H1 (cell line): ENCODE data around the gene KLK4. TPM values are rescaled to one million over a fixed set of nuclear protein-coding genes. Genes with fewer than 3 reads are reported as not detected.

ENCODE experiments used
- BACH1 ChIP-seq: IDR thresholded peaks from 2 replicates; pipeline ENCODE4 v1.6.1; 2012; ENCODE audit warnings: low read length, improper control_type of control experiment
- CHD1 ChIP-seq: IDR thresholded peaks from 2 replicates; pipeline ENCODE4 v1.6.1; 2012; ENCODE audit warnings: low read depth, low read length, improper control_type of control experiment
- CTBP2 ChIP-seq: IDR thresholded peaks from 2 replicates; pipeline ENCODE4 v1.7.0; 2011; ENCODE audit warnings: borderline replicate concordance, mild to moderate bottlenecking, moderate library complexity, mixed read lengths, low read length; ENCODE audit not compliant: insufficient read depth, insufficient read length
- GTF2F1 ChIP-seq: IDR thresholded peaks from 2 replicates; pipeline ENCODE4 v1.6.1; 2012; ENCODE audit warnings: low read depth, low read length, improper control_type of control experiment, borderline replicate concordance
- KDM1A ChIP-seq: fragments of 200-600, 300-600 bp; sonication (generic); IDR thresholded peaks from 2 replicates; pipeline ENCODE4 v1.7.1; 2016; ENCODE audit warnings: mild to moderate bottlenecking, low read length, borderline replicate concordance
- KDM4A ChIP-seq: IDR thresholded peaks from one replicate; pipeline ENCODE4 v1.7.1; 2012; ENCODE audit warnings: low read depth, mild to moderate bottlenecking, moderate library complexity, low read length, inconsistent platforms; ENCODE audit not compliant: severe bottlenecking
- KDM5A ChIP-seq: fragments of 200-600 bp; IDR thresholded peaks from 2 replicates; pipeline ENCODE4 v1.7.1; 2012; ENCODE audit warnings: mild to moderate bottlenecking, low read length, inconsistent platforms, mixed read lengths
- MAFK ChIP-seq: IDR thresholded peaks from 2 replicates; pipeline ENCODE4 v1.6.1; 2012; ENCODE audit warnings: low read depth, mild to moderate bottlenecking, improper control_type of control experiment, low read length
- NRF1 ChIP-seq: IDR thresholded peaks from 2 replicates; pipeline ENCODE4 v1.6.1; 2011; ENCODE audit warnings: mild to moderate bottlenecking, low read depth, low read length, improper control_type of control experiment
- POLR2A ChIP-seq, 2 experiments: IDR thresholded peaks; 1 replicate in 1 of 2; 2 replicates in 1 of 2; pipeline ENCODE4 v1.6.1; 2011; ENCODE audit warnings: low read depth in 2 of 2, low read length in 2 of 2, mild to moderate bottlenecking in 2 of 2; ENCODE audit errors: control extremely low read depth in 1 of 2
- SIN3A ChIP-seq, 2 experiments: IDR thresholded peaks in 1 of 2; conservative IDR thresholded peaks in 1 of 2; 2 replicates each; pipeline ENCODE4 v1.6.1; 2011 to 2012; ENCODE audit warnings: low read length in 2 of 2, improper control_type of control experiment in 1 of 2, low read depth in 1 of 2, mild to moderate bottlenecking in 1 of 2
- SUZ12 ChIP-seq: fragments of 200-600 bp; sonication (generic); IDR thresholded peaks from 2 replicates; pipeline ENCODE4 v1.6.1; 2012; ENCODE audit warnings: mild to moderate bottlenecking, inconsistent platforms, low read length, moderate library complexity, mixed read lengths
- YY1 ChIP-seq: IDR thresholded peaks from 2 replicates; pipeline ENCODE4 v1.6.1; 2011; ENCODE audit warnings: low read depth, mild to moderate bottlenecking, low read length
- polyA plus RNA-seq, 7 experiments: library from polyadenylated mRNA; depleted of rRNA in 3 of 7; stranded (reverse) in 5 of 7; unstranded in 2 of 7; fragments of >200 nt in 5 of 7; fragments of 200-250 nt in 2 of 7; gene quantifications; 1 replicate in 5 of 7; 2 replicates in 1 of 7; 4 replicates in 1 of 7; pipeline versions ENCODE4 v1.2.1 to v1.2.3, GENCODE V29; 2011 to 2013; ENCODE audit warnings: missing spikeins in 2 of 7, mixed read lengths in 2 of 7
- total RNA-seq: library from RNA; stranded (reverse); fragmentation: NEBNext Ultra II Directional; extraction: Animal tissue kit (Norgen Biotek cat#: 25700); gene quantifications from 2 replicates; pipeline ENCODE4 v1.2.1, GENCODE V29; 2021
- TF ChIP-seq, protein P1 (sequence below): IDR thresholded peaks from 2 replicates; pipeline ENCODE4 v1.6.1; 2011; ENCODE audit warnings: low read depth, mild to moderate bottlenecking, low read length; ENCODE audit not compliant: insufficient read depth
- TF ChIP-seq, protein P2 (sequence below), 3 experiments: IDR thresholded peaks; 1 replicate in 2 of 3; 2 replicates in 1 of 3; pipeline versions ENCODE4 v1.5.1 to v1.6.1; 2011; ENCODE audit warnings: low read length in 3 of 3, mild to moderate bottlenecking in 3 of 3, inconsistent platforms in 2 of 3, low read depth in 1 of 3, moderate library complexity in 1 of 3; ENCODE audit not compliant: insufficient read depth in 1 of 3; ENCODE audit errors: control extremely low read depth in 1 of 3
- TF ChIP-seq, protein P3 (sequence below): IDR thresholded peaks from 2 replicates; pipeline ENCODE4 v1.6.1; 2012; ENCODE audit warnings: low read length, inconsistent platforms
- TF ChIP-seq, protein P4 (sequence below): IDR thresholded peaks from 2 replicates; pipeline ENCODE4 v1.6.1; 2012; ENCODE audit warnings: inconsistent platforms
- TF ChIP-seq, protein P5 (sequence below): IDR thresholded peaks from 2 replicates; pipeline ENCODE4 v1.6.1; 2012; ENCODE audit warnings: inconsistent platforms

KLK4 gene
- total and polyA plus RNA-seq, 2 of the 8 experiments (the other 6 are each of a cell fraction or from before 2014, with no cell fraction given): 0.44 TPM; not detected in 1

DNA sequence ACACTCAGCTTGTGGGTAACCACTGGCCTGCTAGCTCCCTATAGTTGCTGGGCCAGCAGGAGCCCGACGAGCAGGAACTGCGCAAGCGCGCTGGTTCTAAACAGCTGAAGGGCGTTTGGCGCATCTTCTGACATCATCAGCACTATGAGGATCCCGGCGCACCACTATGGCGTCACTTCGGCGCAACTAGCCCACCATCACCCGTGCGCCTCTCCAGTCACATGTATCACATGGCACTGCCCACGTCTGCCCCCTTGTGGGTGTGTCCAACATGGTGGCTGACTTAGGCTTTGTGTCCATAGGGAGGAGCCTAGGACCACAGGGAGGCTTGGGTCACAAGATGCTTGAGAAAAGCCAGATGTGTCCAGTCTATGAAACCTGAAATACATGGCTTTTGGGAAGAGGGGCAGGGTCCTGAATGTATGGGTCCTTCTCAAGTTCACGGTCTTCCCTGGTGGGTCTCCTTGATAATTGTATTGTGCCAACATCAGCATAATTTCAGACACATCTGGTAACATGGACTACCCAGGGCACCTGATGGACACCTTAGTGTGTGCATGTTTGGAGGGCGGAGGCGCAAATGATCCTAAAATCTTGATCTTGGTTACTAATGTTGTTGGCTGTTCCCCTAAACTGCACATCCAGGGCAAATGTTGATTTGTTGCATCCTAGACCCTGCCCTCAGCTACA lies 18.0 kb downstream of the KLK4 start (continued):
- no peak for TF ChIP-seq CHD1
- TF ChIP-seq, protein P1, sequence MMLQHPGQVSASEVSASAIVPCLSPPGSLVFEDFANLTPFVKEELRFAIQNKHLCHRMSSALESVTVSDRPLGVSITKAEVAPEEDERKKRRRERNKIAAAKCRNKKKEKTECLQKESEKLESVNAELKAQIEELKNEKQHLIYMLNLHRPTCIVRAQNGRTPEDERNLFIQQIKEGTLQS: no peak
- TF ChIP-seq, protein P2, sequence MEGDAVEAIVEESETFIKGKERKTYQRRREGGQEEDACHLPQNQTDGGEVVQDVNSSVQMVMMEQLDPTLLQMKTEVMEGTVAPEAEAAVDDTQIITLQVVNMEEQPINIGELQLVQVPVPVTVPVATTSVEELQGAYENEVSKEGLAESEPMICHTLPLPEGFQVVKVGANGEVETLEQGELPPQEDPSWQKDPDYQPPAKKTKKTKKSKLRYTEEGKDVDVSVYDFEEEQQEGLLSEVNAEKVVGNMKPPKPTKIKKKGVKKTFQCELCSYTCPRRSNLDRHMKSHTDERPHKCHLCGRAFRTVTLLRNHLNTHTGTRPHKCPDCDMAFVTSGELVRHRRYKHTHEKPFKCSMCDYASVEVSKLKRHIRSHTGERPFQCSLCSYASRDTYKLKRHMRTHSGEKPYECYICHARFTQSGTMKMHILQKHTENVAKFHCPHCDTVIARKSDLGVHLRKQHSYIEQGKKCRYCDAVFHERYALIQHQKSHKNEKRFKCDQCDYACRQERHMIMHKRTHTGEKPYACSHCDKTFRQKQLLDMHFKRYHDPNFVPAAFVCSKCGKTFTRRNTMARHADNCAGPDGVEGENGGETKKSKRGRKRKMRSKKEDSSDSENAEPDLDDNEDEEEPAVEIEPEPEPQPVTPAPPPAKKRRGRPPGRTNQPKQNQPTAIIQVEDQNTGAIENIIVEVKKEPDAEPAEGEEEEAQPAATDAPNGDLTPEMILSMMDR (IDR thresholded peaks at IDR 0.05; ENCODE audit: control extremely low read depth in 1 of 3, insufficient read depth in 1 of 3, low read depth in 1 of 3, low read length in 3 of 3): peak; percentile 43 to 69 (median 67)
- TF ChIP-seq CTBP2: peak; percentile 25
- TF ChIP-seq, protein P3, sequence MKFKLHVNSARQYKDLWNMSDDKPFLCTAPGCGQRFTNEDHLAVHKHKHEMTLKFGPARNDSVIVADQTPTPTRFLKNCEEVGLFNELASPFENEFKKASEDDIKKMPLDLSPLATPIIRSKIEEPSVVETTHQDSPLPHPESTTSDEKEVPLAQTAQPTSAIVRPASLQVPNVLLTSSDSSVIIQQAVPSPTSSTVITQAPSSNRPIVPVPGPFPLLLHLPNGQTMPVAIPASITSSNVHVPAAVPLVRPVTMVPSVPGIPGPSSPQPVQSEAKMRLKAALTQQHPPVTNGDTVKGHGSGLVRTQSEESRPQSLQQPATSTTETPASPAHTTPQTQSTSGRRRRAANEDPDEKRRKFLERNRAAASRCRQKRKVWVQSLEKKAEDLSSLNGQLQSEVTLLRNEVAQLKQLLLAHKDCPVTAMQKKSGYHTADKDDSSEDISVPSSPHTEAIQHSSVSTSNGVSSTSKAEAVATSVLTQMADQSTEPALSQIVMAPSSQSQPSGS: no peak
- TF ChIP-seq, protein P4, sequence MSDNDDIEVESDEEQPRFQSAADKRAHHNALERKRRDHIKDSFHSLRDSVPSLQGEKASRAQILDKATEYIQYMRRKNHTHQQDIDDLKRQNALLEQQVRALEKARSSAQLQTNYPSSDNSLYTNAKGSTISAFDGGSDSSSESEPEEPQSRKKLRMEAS: peak; percentile 71; the same call in 1 of the 2 replicates
- no peak for TF ChIP-seq MAFK
- TF ChIP-seq KDM5A: no peak
- TF ChIP-seq SUZ12: no peak
- TF ChIP-seq YY1: peak; percentile 75; the same call in 1 of the 2 replicates
- no peak for TF ChIP-seq SIN3A (conservative IDR thresholded peaks at IDR 0.05 in 1 of 2, IDR thresholded peaks at IDR 0.05 in 1 of 2; ENCODE audit: low read depth in 1 of 2, low read length in 2 of 2)
- no peak for TF ChIP-seq POLR2A (IDR thresholded peaks at IDR 0.05; ENCODE audit: control extremely low read depth in 1 of 2, low read depth in 2 of 2, low read length in 2 of 2)
- TF ChIP-seq BACH1: no peak
- TF ChIP-seq KDM1A: no peak
- TF ChIP-seq GTF2F1: no peak
- TF ChIP-seq KDM4A: no peak
- TF ChIP-seq NRF1: no peak
- TF ChIP-seq, protein P5, sequence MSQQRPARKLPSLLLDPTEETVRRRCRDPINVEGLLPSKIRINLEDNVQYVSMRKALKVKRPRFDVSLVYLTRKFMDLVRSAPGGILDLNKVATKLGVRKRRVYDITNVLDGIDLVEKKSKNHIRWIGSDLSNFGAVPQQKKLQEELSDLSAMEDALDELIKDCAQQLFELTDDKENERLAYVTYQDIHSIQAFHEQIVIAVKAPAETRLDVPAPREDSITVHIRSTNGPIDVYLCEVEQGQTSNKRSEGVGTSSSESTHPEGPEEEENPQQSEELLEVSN: no peak
